ENCODE data around the gene RTN1.

The RTN1 gene

GRCh38 chr14:59849411-59850130 lies 21.0 kb downstream of the RTN1 start:
- DNase-seq, result no peak

GRCh38 chr14:59848671-59849070 lies 21.9 kb downstream of the RTN1 start:
- DNase-seq, result no peak

DNA sequence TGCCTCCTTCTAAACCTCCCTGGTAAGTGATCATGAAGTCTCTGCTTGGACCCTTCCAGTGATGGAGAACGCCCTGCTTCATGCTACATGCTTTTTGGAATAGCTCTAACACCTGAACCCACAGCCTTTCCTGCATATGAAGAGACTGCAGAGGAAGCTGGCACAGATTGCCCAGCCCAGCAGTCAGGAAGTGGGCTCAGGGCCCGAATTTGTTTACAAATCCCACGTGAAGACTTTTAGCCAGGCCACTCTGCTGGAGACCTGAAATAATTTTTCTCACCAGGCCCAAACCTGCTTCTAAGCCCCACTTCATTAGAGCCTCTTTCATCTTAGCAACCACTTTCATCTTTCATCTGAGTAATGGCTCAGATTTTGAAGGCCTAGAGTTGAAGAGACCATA lies 22.9 kb downstream of the RTN1 start:
- no peak for DNase-seq

DNA sequence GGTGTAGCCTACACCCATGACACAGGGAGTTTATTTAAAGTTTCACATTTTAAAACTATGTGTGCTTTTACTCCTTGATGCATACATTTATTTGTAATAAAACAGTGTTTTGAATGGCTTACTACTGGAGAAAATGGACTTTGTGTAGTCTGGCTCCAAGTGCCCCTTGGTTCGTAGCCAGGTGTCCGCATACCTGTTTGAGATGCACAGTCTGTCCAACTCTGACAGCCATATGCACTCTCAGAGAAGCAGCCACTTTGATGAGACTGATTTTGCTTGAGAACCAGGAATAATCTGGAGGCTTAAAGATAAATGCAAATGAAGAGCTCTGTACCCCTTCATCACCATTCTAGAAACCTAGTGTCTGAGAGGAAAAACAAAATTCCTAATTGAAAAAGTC lies 24.0 kb downstream of the RTN1 start:
- no peak for DNase-seq

- DNase-seq, result no peak
These were observed 25.3 kb downstream of the RTN1 start for GRCh38 chr14:59845245-59845644.

DNA sequence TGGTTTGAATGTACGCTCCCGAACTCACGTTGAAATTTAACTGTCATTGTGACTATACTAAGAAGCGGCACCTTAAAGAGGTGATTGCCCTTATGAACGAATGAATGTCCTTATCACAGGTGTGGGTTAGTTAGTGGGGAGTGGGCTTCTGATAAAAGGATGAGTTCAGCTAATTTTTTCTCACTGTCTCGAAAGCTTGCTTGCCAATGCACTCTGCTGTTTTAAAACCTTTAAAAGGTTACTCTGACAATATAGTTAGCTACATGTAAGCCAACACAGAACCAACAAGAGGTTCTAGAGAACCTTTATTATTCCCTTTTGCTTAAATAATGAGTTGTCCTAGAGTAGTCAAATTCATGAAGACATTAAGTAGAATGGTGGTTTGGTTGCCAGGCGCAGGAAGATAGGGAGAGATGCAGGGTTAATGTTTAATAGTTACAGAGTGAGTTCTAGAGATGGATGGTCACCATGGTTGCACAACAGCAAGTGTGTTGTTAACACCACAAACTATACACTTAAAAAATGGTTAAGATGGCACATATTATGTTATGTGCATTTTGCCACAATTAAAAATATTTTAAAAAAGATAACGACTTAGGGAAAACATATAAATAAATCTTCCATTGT lies 26.3 kb downstream of the RTN1 start:
- DNase-seq, result no peak

DNA sequence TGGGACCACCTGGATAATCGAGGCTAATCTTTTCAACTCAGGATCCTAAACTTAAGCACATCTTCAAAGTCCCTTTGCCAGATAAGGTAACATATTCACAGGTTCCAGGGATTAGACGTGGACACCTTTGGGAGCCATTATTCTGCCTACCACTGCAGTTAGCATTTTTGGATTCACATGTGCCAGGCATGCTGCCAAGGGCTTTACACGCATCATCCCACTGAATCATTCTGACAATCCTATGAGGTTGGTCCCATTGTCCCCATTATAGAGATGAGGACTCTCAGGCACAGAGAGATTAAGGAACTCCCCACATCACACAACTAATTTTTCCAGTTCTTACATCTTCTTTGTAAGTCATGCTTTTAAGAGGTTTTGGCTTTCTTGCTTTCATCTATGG lies 34.5 kb downstream of the RTN1 start:
- no peak for DNase-seq

DNA sequence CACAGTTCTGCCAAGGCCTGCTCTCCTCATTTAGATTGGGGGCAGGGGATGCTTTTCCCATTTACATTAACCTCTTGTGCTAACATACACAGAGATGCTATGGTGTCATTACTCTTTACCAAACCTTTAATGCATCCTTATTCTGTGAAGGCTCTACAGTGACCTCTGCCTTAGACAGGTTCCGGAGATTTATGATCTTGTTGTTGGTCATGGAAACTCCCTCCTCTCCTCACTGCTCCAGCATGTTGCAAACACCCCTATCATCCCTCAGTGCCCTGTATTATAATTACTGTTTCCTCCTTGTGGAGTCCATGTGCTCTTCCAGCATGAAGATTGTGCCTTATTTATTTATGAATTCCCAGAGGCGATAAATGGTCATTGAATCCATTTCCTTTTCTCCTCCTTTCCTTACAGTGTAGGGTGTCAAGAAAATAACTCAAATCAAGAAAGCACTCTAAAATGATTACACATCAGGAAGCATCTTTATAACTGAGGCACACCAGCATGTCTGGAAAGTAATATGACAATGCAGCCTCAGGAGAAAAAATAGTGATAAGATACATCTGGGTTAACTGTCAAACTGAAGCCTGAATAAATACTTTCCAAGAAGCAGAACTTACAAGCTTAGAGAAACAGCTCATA lies 37.8 kb downstream of the RTN1 start:
- DNase-seq, result no peak

DNA sequence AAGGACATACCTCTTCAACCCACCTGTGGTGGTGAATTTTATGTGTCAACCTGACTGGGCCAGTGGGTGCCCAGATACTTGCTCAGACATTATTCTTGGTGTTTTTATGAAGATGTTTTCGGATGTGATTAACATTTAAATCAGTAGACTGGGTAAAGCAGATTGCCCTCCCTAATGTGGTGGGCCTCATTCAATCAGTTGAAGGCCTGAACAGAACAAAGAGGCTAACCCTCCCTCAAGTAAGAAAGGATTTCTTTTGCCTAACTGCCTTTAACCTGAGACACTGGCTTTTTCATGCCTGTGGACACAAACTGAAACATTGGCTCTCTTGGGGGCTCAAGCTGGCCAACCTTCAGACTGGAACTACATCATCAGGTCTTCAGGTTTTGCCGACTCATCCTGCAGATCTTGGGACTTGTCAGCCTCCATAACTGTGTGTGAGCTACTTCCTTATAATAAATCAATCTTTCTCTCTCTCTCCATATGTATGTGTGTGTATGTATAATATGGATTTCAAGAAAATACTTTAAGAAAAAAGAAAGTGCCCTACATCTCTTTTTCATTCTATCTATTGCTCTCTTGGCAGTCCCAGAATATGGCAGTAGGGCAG lies 39.4 kb downstream of the RTN1 start:
- DNase-seq, result no peak

GRCh38 chr14:59830338-59830734 lies 40.2 kb downstream of the RTN1 start:
- DNase-seq, result no peak

DNA sequence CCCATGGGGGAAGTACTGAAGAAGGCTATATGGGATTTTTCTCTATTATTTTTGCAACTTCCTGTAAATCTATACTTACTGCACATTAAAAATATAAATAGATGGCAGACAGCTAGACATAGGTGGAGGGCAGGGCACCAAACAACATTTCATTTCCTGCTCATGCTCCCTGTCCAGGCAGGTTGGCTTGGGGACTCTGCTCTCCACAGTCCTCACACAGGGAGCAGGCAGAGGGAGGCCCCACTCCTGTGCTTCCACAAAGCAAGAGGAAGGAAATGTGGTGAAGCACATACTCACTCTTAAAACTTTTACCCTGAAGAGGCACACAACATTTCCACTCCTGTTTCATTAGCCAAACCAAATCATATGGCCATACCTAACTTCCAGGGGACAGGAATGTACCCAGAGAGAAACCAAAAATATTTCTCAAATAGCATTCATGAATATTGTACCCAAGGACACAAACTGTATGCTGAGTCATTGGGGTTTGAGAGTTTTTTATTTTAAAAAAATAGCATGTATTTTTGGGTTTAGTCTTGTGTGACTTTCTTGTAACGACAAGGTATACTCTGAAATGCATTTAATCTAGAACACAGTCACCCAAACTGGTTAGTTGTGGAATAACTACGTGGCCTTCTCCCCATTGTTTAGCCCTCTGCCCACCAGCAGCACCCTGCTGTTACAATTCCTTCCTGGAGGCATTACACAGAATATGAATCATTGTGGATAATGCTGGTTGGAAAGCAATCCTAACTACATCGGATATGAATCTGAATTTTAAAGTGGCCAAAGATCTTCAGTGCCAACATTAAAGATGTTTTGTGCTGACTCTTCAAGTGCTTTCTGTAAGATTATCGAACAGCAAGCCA lies 40.9 kb downstream of the RTN1 start:
- DNase-seq, result no peak

DNA sequence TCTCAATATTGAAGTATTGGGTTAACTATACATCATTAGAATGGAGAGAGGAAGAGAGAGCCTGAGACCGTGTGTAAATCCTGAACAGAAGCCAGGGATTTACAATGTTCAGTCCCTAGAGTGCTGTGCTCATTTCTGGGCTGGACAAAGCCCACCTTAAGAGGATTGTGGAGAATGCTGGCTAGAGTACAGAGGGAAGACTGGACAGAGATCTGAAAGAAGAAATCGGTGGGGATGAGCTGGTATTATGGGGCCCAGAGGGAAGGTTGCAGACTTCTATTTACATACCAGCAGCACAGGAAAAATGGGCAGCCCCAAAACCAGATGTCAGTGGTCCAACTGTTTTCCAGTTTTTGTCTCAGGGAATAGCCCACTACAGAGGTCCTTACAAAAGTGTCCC lies 42.3 kb downstream of the RTN1 start:
- DNase-seq, result no peak

DNA sequence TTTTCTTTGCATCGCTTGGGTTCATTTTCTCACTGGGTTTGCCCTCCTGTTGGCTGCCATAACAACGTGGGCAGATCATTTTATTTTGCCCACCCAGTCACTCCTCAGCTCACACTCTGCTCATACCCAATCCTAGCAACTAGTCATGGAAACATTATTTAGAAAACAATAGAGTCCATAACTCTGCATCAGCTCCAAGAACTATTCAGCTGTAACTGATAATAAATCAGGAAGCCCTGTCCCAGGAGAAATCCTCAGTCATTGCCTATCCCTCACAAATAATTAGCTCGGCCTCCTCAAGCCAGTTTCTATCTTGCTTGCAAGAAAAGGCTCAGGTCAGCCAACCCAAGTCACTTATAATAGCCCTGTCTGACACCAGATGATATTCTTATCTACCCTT lies 43.2 kb downstream of the RTN1 start:
- DNase-seq, result no peak

- no peak for DNase-seq
These were observed 44.4 kb downstream of the RTN1 start for GRCh38 chr14:59826150-59826549.

DNA sequence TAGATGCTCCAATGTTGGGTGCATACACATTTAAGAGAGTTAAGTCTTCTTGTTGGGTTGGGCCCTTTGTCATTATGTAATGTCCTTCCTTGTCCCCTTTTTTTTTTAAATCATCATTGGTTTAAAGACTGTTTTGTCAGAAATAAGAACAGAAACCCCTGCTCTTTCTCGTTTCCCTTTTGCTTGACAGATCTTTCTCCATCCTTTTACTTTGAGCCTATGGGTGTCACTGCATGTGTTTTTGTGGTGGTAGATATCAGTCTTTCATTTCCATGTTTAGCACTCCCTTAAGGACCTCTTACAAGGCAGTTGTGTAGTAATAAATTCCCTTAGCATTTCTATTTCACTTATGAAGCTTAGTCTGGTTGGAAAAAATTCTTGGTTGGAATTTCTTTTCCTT lies 47.4 kb downstream of the RTN1 start:
- DNase-seq, result no peak

- no peak for DNase-seq
These were observed 51.0 kb downstream of the RTN1 start for GRCh38 chr14:59819446-59820088.

GRCh38 chr14:59816941-59817340 lies 53.6 kb downstream of the RTN1 start:
- DNase-seq, result no peak

GRCh38 chr14:59814988-59815387 lies 55.6 kb downstream of the RTN1 start:
- DNase-seq, result no peak

DNA sequence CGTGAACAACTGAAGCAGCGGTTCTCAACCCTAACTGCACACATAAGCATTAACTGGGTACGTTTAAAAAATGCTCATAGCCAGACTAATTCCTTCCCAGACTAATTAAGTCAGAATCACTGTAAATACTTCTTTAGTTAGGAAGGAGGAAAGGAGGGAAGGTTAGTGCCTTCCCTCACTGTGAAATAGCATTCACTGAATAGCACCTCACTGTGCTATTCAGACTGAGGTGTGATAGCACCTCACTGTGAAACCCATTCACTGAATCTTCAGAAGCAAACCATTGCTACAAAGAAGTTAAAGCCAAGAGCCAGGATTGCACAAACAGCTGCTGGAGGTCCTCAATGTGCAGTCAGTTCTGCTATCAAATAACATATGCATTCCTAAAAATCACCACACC lies 58.8 kb downstream of the RTN1 start:
- no peak for DNase-seq

- no peak for DNase-seq
These were observed 59.5 kb downstream of the RTN1 start for GRCh38 chr14:59811073-59811472.

DNA sequence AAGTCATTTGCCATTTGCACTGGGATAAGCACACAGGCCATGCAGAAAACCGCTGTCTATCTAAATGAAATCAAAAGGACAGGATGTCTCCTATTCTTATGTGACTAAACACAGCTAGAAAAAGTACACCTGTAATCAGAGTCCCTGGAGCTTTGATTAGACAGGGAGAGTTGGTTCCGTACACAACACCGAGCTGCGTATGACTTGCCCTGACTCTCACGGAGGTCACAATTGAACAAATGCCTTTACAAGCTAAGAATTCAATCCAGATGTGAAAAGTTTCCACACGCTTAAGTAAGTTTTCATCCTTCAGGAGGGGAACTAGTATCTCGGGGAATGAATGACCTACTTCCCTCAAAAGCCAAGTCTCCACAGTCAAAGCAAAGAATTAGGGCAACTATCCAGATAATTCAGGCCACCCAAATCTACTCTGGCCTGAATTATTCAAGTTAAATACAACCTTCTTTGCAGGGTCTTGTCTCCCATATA lies 67.5 kb downstream of the RTN1 start:
- DNase-seq, result no peak

GRCh38 chr14:59788176-59788575 lies 82.4 kb downstream of the RTN1 start:
- DNase-seq, result no peak

Measured in activated CD4-positive, alpha-beta T cell treated with anti-CD3 and anti-CD28 coated beads for 1 hour (primary cell).